K562 (cell line): ENCODE data around the gene COX10. TPM values are rescaled to one million over a fixed set of nuclear protein-coding genes. Genes with fewer than 3 reads are reported as not detected.
A peak's percentile ranks its signal among the peaks of the same experiment; 100 is the strongest.

ENCODE experiments used
- ATAC-seq: fragments of 200-7000 bp; cut with Tn5 transposase; 3 replicates; pipeline ENCODE4 v1.9.1; 2020; ENCODE audit warnings: moderate library complexity
- BruUV-seq: library from RNA; stranded (reverse); fragments of 400-500 nt; replicated peaks from 2 replicates; lab custom pipeline; 2021; lab: Mats Ljungman, UMichigan
- CTCF ChIA-PET: fragments of 300-600 bp; formaldehyde crosslinking; extraction: SDS; loops from one replicate; lab custom pipeline; 2021; ENCODE audit warnings: low intra/inter-chr PET ratio; lab: Yijun Ruan, JAX
- POLR2A ChIA-PET: fragments of 300-600, 350-650 bp; sonication (Branson Sonifier 250); formaldehyde crosslinking; extraction: SDS; loops from one replicate; lab custom pipeline; 2021; ENCODE audit warnings: antibody characterized with exemption, inconsistent platforms; lab: Yijun Ruan, JAX
- DNase-seq, 4 experiments: peaks; one replicate each; pipeline versions ENCODE4 v3.0.0 to v3.0.0-alpha.2; 2011 to 2018; ENCODE audit warnings: low spot score in 3 of 4, mixed read lengths in 3 of 4; ENCODE audit errors: extremely low read depth in 1 of 4
- FAIRE-seq: peaks from 2 replicates; lab custom pipeline; 2011; peaks lifted over from hg19 to GRCh38; lab: Jason Lieb, UNC
- H2AFZ ChIP-seq: 2 replicates; pipeline ENCODE4 v1.6.0; 2011; ENCODE audit warnings: low read depth, low read length, control low read depth, inconsistent platforms
- H3K27ac ChIP-seq: fragments of 200-600 bp; 3 replicates; pipeline ENCODE4 v1.8.0; 2011; ENCODE audit warnings: low read depth, mild to moderate bottlenecking, control low read depth, inconsistent platforms, low read length, moderate library complexity, mixed read lengths; ENCODE audit errors: extremely low read depth
- H3K27me3 ChIP-seq, 2 experiments: fragments of 300-600 bp in 1 of 2; 2 replicates in 1 of 2; 3 replicates in 1 of 2; pipeline versions ENCODE4 v1.6.0 to v1.8.0; 2011; ENCODE audit warnings: inconsistent platforms in 2 of 2, low read length in 2 of 2, mild to moderate bottlenecking in 1 of 2, mixed read lengths in 1 of 2, moderate library complexity in 1 of 2; ENCODE audit not compliant: control insufficient read depth in 2 of 2, insufficient read depth in 2 of 2
- H3K36me3 ChIP-seq: fragments of 300-600 bp; 3 replicates; pipeline ENCODE4 v1.8.0; 2011; ENCODE audit warnings: mild to moderate bottlenecking, low read length, inconsistent platforms; ENCODE audit not compliant: control insufficient read depth, insufficient read depth
- H3K4me1 ChIP-seq, 2 experiments: fragments of 200-600 bp in 1 of 2; replicated peaks in 1 of 2; 2 replicates in 1 of 2; 3 replicates in 1 of 2; pipeline versions ENCODE4 v1.5.1 to v1.8.0; 2011; ENCODE audit warnings: inconsistent platforms in 2 of 2, low read length in 2 of 2, mild to moderate bottlenecking in 1 of 2, mixed read lengths in 1 of 2, moderate library complexity in 1 of 2; ENCODE audit not compliant: control insufficient read depth in 2 of 2, insufficient read depth in 2 of 2
- H3K4me2 ChIP-seq: 2 replicates; pipeline ENCODE4 v1.6.1; 2011; ENCODE audit warnings: low read length, control low read depth, inconsistent platforms, mixed read lengths; ENCODE audit not compliant: insufficient read depth
- H3K4me3 ChIP-seq: fragments of 200-600 bp; sonication (generic), shearing (Covaris generic); 2 replicates; pipeline ENCODE4 v1.5.1; 2016; ENCODE audit warnings: control low read depth, inconsistent platforms
- H3K79me2 ChIP-seq: fragments of 200-600 bp; 3 replicates; pipeline ENCODE4 v1.8.0; 2011; ENCODE audit warnings: low read length, inconsistent platforms; ENCODE audit not compliant: control insufficient read depth, insufficient read depth
- H3K9ac ChIP-seq, 2 experiments: 2 replicates each; pipeline versions ENCODE4 v1.6.0 to v1.6.1; 2011; ENCODE audit warnings: low read depth in 2 of 2, low read length in 2 of 2, control low read depth in 1 of 2, inconsistent platforms in 1 of 2, mild to moderate bottlenecking in 1 of 2, mixed read lengths in 1 of 2; ENCODE audit not compliant: insufficient read depth in 1 of 2
- H3K9me1 ChIP-seq: one replicate; pipeline ENCODE4 v1.6.0; 2011; ENCODE audit warnings: inconsistent platforms, mild to moderate bottlenecking, low read length, moderate library complexity; ENCODE audit not compliant: control insufficient read depth, insufficient read depth
- H3K9me3 ChIP-seq: replicated peaks from 2 replicates; pipeline ENCODE4 v1.5.1; 2011; ENCODE audit warnings: low read depth, low read length, inconsistent platforms; ENCODE audit not compliant: control insufficient read depth, insufficient read depth
- H4K20me1 ChIP-seq: replicated peaks from 2 replicates; pipeline ENCODE4 v1.6.1; 2011; ENCODE audit warnings: low read length, inconsistent platforms, mixed read lengths; ENCODE audit not compliant: control insufficient read depth, insufficient read depth
- ARID2 ChIP-seq: fragments of 450-650 bp; IDR thresholded peaks from 2 replicates; pipeline ENCODE4 v1.6.1; 2017; ENCODE audit warnings: antibody characterized with exemption, mild to moderate bottlenecking
- HNRNPL ChIP-seq: fragments of 200-400 bp; formaldehyde crosslinking; IDR thresholded peaks from 2 replicates; pipeline ENCODE4 v1.6.1; 2017; ENCODE audit warnings: low read depth, mild to moderate bottlenecking, low read length
- HOMEZ ChIP-seq: fragments of 250-450 bp; sonication (Bioruptor Pico); IDR thresholded peaks from 2 replicates; pipeline ENCODE4 v1.4.0; 2020; ENCODE audit warnings: mild to moderate bottlenecking, moderate library complexity
- MEIS2 ChIP-seq: fragments of 450-650 bp; IDR thresholded peaks from 2 replicates; pipeline ENCODE4 v1.6.1; 2014; ENCODE audit warnings: mild to moderate bottlenecking; ENCODE audit not compliant: partially characterized antibody
- MYBL2 ChIP-seq, 2 experiments: fragments of 450-650 bp in 1 of 2; sonication (generic) in 1 of 2; formaldehyde crosslinking in 1 of 2; IDR thresholded peaks; 2 replicates each; pipeline versions ENCODE4 v1.6.1 to v1.8.1; 2017 to 2022; ENCODE audit warnings: borderline replicate concordance in 1 of 2, inconsistent platforms in 1 of 2, low read depth in 1 of 2, mild to moderate bottlenecking in 1 of 2, missing genetic modification reagents in 1 of 2, moderate library complexity in 1 of 2
- NRF1 ChIP-seq, 2 experiments: fragments of 450-650 bp; IDR thresholded peaks in 1 of 2; conservative IDR thresholded peaks in 1 of 2; 2 replicates each; pipeline ENCODE4 v1.6.1; 2014; ENCODE audit warnings: mild to moderate bottlenecking in 2 of 2
- PKNOX1 ChIP-seq: fragments of 450-650 bp; IDR thresholded peaks from 2 replicates; pipeline ENCODE4 v1.6.1; 2016
- RFX1 ChIP-seq: fragments of 450-650 bp; IDR thresholded peaks from 2 replicates; pipeline ENCODE4 v1.6.1; 2016; ENCODE audit warnings: mild to moderate bottlenecking, moderate library complexity
- SETDB1 ChIP-seq: IDR thresholded peaks from one replicate; pipeline ENCODE4 v1.6.1; 2012; ENCODE audit warnings: low read length, control low read depth, inconsistent platforms
- STAT6 ChIP-seq: sonication (generic); formaldehyde crosslinking; IDR thresholded peaks from 2 replicates; pipeline ENCODE4 v1.8.1; 2023; ENCODE audit warnings: mild to moderate bottlenecking, missing genetic modification reagents
- ZBTB1 ChIP-seq: sonication (generic); formaldehyde crosslinking; IDR thresholded peaks from 2 replicates; pipeline ENCODE4 v1.8.1; 2023; ENCODE audit warnings: missing genetic modification reagents, low read depth, mild to moderate bottlenecking, borderline replicate concordance
- ZNF224 ChIP-seq: sonication (generic); formaldehyde crosslinking; IDR thresholded peaks from 2 replicates; pipeline ENCODE4 v1.8.0; 2022; ENCODE audit warnings: mild to moderate bottlenecking, missing genetic modification reagents
- ZNF277 ChIP-seq: fragments of 250-450 bp; sonication (Bioruptor Pico); IDR thresholded peaks from 2 replicates; pipeline ENCODE4 v1.8.0; 2022; ENCODE audit warnings: inconsistent platforms, mild to moderate bottlenecking, moderate library complexity, borderline replicate concordance
- ZNF445 ChIP-seq: fragments of 250-450 bp; sonication (Bioruptor Pico); IDR thresholded peaks from 2 replicates; pipeline ENCODE4 v1.4.0; 2020; ENCODE audit warnings: low read depth, mild to moderate bottlenecking, moderate library complexity
- ZNF655 ChIP-seq: fragments of 250-450 bp; sonication (Bioruptor Pico); IDR thresholded peaks from 2 replicates; pipeline ENCODE4 v1.5.0; 2021
- WGBS: fragments of 100-300 bp; shearing (Covaris generic); methylation state at CpG from one replicate; pipeline ENCODE4 v1.1.6; 2016; ENCODE audit warnings: low coverage, mixed read lengths; ENCODE audit not compliant: insufficient coverage; ENCODE audit errors: missing lambda C conversion rate; 5-methylcytosine and 5-hydroxymethylcytosine counted together
- in situ Hi-C: fragments of 300-500 bp; cut with MboI; formaldehyde crosslinking; loops from 4 replicates; pipeline ENCODE4 v1.15.0; 2018; ENCODE audit warnings: inconsistent platforms, mixed read lengths
- intact Hi-C: fragments of 100-400 bp; cut with micrococcal nuclease; formaldehyde crosslinking; loops from 2 replicates; pipeline ENCODE4 v1.14.2; 2022
- polyA plus RNA-seq, 8 experiments: library from polyadenylated mRNA; depleted of rRNA in 4 of 8; stranded (reverse) in 5 of 8; unstranded in 3 of 8; fragments of >200 nt; fragmentation: Nextera tagmentation in 2 of 8; fragmentation: Illumina TruSeq in 1 of 8; extraction: Ambion mirVana in 2 of 8; extraction: Trizol in 1 of 8; gene quantifications; 2 replicates each; pipeline versions ENCODE4 v1.2.1 to v1.2.3, GENCODE V29; 2011 to 2014; ENCODE audit warnings: inconsistent platforms in 1 of 8, missing spikeins in 1 of 8
- total RNA-seq, 7 experiments: library from RNA; depleted of rRNA in 6 of 7; stranded (reverse); fragments of >200 nt in 6 of 7; fragmentation: Illumina TruSeq in 2 of 7; extraction: Trizol in 2 of 7; gene quantifications; 2 replicates each; pipeline versions ENCODE4 v1.2.1 to v1.2.3, GENCODE V29; 2011 to 2021; ENCODE audit warnings: low replicate concordance in 1 of 7

COX10 gene
- total and polyA plus RNA-seq, 9 of the 15 experiments (the other 6 are each of a cell fraction or from before 2014, with no cell fraction given): 10.3 to 26.4 (median 17.8) TPM

- Histone ChIP-seq H3K27ac (no peak overlapping the region), H3K9me1 (no peaks in the 10 kb centered on the region), H3K79me2 (peaks cover 24% of the 10 kb centered on the region), H4K20me1 (0 out of 2 replicates have a peak, but pooled peaks cover 4% of the 10 kb centered on the region), H2AFZ (no peak overlapping the region), H3K4me3 (no peak overlapping the region), H3K36me3 (peaks cover 65% of the 10 kb centered on the region; the same call in 2 of the 3 replicates), H3K9me3 (no peaks in the 10 kb centered on the region), H3K4me1 (no peaks in the 10 kb centered on the region; a peak in 3 of 5 replicates), H3K4me2 (no peak overlapping the region), H3K9ac (no peak overlapping the region), H3K27me3 (no peaks in the 10 kb centered on the region)
- DNase-seq (no peak), ATAC-seq (no peak), FAIRE-seq (no peak)
- intact Hi-C loops: no loop called here
- 52% methylated on average over 3 of the region's 3 CpGs for WGBS
- POLR2A ChIA-PET: no interaction called here
- BruUV-seq: no TSS peak
- CTCF ChIA-PET: no interaction called here
- in situ Hi-C loops: no loop called here
- TF ChIP-seq SETDB1: no peak
- TF ChIP-seq RFX1: peak; percentile 55
- no peak for TF ChIP-seq ZNF655
- 0 out of 2 replicates have a peak, but pooled peaks have one; percentile 10 for TF ChIP-seq PKNOX1
- TF ChIP-seq HNRNPL: no peak
- no peak for TF ChIP-seq ARID2
- TF ChIP-seq HOMEZ (CRISPR knock-in tag): no peak
- TF ChIP-seq MEIS2: peak; percentile 68
- no peak for TF ChIP-seq ZNF277
- no peak for TF ChIP-seq ZNF224 (CRISPR knock-in tag)
- no peak for TF ChIP-seq NRF1 (conservative IDR thresholded peaks at IDR 0.05 in 1 of 2, IDR thresholded peaks at IDR 0.05 in 1 of 2)
- TF ChIP-seq MYBL2 (IDR thresholded peaks at IDR 0.05; ENCODE audit: low read depth): no peak
- no peak for TF ChIP-seq MYBL2 (CRISPR knock-in tag; IDR thresholded peaks at IDR 0.05; ENCODE audit: borderline replicate concordance)
- TF ChIP-seq ZBTB1: no peak
- no peak for TF ChIP-seq ZNF445 (CRISPR knock-in tag)
- no peak for TF ChIP-seq STAT6 (CRISPR knock-in tag)
Observed at GRCh38 chr17:14078027-14078426, 8.7 kb downstream of the COX10 start.
